DMS153 (cell line): ENCODE data around the gene STK32B.
"Not testable (repeated sequence)": the region's sequence is repeated elsewhere in the genome, so short reads cannot be mapped to it uniquely, and the experiment has no call there.

Experiments used
- DNase-seq: peaks from one replicate; lab custom pipeline; 2025; lab: John Stamatoyannopoulos, UW

The STK32B gene

GRCh38 chr4:5260121-5260520 lies 208.8 kb downstream of the STK32B start:
- no peak for DNase-seq

- no peak for DNase-seq
Measured at GRCh38 chr4:5261866-5262265, 210.6 kb downstream of the STK32B start.

- DNase-seq, result no peak
Measured at GRCh38 chr4:5266991-5267390, 215.7 kb downstream of the STK32B start.

DNA sequence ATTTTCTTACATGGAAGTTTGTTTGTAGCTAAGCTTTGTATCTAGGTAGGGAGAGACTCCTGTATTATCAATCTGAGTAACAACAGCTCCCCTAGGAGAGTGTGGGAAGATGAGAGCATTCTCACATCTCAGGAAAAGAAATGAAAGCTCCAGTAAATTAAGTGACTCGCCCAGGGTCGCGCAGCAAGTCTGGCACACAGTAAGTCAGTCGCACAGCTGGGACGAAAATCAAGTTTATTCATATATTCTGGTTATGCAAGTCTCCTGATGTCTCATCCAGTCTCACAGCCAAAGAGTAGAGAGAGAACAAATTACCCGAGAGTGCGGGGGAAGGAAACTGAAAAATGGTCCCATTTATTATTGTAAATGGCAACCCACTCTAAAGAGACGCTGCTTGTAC lies 216.1 kb downstream of the STK32B start:
- DNase-seq, result no peak

- no peak for DNase-seq
Measured at GRCh38 chr4:5276475-5277075, 225.3 kb downstream of the STK32B start.

DNA sequence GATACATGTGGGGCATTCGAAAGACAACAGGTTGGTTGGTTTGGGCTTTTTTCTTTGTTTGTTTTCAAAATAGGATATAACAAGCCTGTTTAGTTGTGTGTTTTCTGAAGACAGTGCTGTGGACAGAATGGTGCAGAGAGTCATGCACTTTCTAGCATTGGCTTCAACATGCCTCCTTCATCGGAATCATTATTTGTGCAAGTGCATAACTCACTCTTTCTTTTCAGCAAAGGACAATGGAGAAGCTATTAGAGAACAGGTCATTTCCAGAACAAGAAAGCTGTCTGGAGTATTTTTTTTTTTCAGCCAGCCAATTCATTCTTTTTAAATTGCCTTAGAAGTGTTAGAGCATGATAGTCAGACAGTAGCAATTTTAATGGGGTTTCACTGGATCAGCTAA lies 225.8 kb downstream of the STK32B start:
- DNase-seq, result no peak

- no peak for DNase-seq
Measured at GRCh38 chr4:5278213-5278612, 226.9 kb downstream of the STK32B start.

DNA sequence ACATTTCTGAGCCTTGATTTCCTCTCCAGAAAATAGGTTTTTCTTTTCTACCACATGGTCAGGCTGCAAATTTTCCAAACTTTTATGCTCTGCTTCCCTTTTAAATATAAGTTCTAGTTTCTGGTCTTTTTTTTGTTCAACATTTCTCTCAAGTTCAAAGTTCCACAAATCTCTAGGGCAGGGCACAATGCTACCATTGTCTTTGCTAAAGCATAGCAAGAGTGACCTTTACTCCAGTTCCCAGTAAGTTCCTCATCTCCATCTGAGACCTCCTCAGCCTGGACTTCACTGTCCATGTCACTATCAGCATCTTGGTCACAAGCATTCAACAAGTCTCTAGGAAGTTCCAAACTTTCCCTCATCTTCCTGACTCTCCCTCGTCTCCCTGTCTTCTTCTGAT lies 228.8 kb downstream of the STK32B start:
- DNase-seq, result not testable (repeated sequence)

- DNase-seq, result no peak
Measured at GRCh38 chr4:5280828-5281227, 229.5 kb downstream of the STK32B start.

- no peak for DNase-seq
Measured at GRCh38 chr4:5283837-5284236, 232.6 kb downstream of the STK32B start.

- no peak for DNase-seq
Measured at GRCh38 chr4:5284517-5284916, 233.2 kb downstream of the STK32B start.

GRCh38 chr4:5292101-5292500 lies 240.8 kb downstream of the STK32B start:
- DNase-seq, result peak; percentile 10

DNA sequence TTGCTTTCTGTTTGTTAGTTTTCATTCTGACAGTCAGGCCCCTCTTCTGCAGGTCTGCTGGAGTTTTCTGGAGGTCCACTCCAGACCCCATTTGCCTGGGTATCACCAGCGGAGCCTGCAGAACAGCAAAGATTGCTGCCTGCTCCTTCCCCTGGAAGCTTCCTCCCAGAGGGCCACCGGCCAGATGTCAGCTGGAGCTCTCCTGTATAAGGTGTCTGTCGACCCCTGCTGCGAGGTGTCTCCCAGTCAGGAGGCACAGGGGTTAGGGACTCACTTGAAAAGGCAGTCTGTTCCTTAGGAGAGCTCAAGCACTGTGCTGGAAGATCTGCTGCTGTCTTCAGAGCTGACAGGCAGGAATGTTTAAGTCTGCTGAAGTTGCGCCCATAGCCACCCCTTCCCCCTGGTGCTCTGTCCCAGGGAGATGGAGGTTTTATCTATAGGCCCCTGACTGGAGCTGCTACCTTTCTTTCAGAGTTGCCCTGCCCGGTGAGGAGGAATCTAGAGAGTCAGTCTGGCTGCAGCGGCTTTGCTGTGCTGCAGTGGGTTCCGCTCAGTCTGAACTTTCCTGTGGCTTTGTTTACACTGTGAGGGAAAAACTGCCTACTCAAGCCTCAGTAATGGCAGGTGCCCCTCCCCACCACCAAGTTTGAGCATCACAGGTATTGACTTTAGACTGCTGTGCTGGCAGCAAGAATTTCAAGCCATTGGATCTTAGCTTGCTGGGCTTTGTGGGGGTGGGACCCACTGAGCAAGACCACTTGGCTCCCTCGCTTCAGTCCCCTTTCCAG lies 246.9 kb downstream of the STK32B start:
- DNase-seq, result not testable (repeated sequence)

GRCh38 chr4:5300283-5300682 lies 249.0 kb downstream of the STK32B start:
- DNase-seq, result no peak

- DNase-seq, result no peak
Measured at GRCh38 chr4:5307928-5308327, 256.6 kb downstream of the STK32B start.

DNA sequence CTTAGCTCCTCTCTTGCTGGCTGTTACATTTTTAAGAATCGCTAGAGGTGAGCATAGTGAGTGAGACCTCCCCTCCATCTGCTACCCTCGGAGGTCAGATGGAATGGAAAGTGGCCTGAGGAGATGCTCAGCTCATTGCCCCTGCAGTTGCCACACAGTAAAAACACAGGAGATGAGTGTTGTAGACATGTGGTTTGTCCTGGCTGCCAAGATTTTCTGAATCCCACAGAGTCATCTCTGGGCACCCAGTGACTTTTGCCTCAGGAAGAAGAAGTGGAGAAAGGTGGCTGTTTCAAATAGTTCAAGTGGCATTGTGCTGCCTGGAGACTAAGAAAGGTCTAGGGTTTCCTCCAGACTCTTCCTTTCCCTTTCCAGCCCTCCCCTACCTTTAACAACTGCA lies 271.0 kb downstream of the STK32B start:
- DNase-seq, result no peak

- DNase-seq, result no peak
Measured at GRCh38 chr4:5330339-5330989, 279.2 kb downstream of the STK32B start.

GRCh38 chr4:5337731-5338130 lies 286.5 kb downstream of the STK32B start:
- no peak for DNase-seq

GRCh38 chr4:5338531-5338930 lies 287.3 kb downstream of the STK32B start:
- DNase-seq, result no peak

DNA sequence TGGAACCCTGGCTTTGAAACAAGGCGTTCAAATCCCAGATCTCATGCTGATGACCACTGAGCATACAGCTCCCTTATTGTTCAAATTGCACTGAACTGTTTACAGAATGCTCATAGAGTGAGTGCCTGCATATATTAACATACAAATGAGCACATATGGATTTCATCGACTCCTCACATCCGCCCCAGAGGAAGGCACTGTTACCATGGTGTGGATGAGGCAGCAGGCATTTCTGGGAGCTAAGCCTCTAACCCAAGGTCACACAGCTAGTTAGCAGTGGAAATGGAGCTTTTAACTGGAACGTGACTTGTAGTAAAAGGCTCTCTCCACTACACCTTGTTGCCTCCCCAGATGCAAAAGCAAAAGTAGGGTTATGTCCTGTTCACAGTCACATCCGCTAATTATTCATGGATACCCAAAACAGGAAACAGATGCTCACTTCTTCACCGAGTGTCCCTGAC lies 289.7 kb downstream of the STK32B start:
- DNase-seq, result no peak

- no peak for DNase-seq
Measured at GRCh38 chr4:5341526-5341925, 290.2 kb downstream of the STK32B start.

GRCh38 chr4:5355846-5356245 lies 304.6 kb downstream of the STK32B start:
- no peak for DNase-seq

GRCh38 chr4:5357870-5358269 lies 306.6 kb downstream of the STK32B start:
- no peak for DNase-seq
